HEK293T (cell line): ENCODE measurements around the gene LIPE.

Experiments
- ARNT ChIP-seq: fragments of 450-650 bp; IDR thresholded peaks from 2 replicates; pipeline ENCODE4 v1.6.1; 2017; ENCODE audit warnings: mild to moderate bottlenecking
- BHLHE40 ChIP-seq: fragments of 450-650 bp; IDR thresholded peaks from 2 replicates; pipeline ENCODE4 v1.6.1; 2016; ENCODE audit warnings: mild to moderate bottlenecking, moderate library complexity, borderline replicate concordance
- CTBP1 ChIP-seq: fragments of 450-650 bp; IDR thresholded peaks from 2 replicates; pipeline ENCODE4 v1.6.1; 2016; ENCODE audit warnings: borderline replicate concordance
- ELF4 ChIP-seq: fragments of 450-650 bp; IDR thresholded peaks from 2 replicates; pipeline ENCODE4 v1.6.1; 2017; ENCODE audit warnings: antibody characterized with exemption
- FOXK2 ChIP-seq: fragments of 450-650 bp; IDR thresholded peaks from 2 replicates; pipeline ENCODE4 v1.6.1; 2016; ENCODE audit warnings: mild to moderate bottlenecking
- HDGF ChIP-seq: fragments of 450-650 bp; IDR thresholded peaks from 2 replicates; pipeline ENCODE4 v1.6.1; 2017; ENCODE audit warnings: antibody characterized with exemption, borderline replicate concordance
- LEF1 ChIP-seq: fragments of 450-650 bp; IDR thresholded peaks from 2 replicates; pipeline ENCODE4 v1.6.1; 2017; ENCODE audit warnings: mild to moderate bottlenecking, borderline replicate concordance
- SP1 ChIP-seq: fragments of 450-650 bp; IDR thresholded peaks from 2 replicates; pipeline ENCODE4 v1.6.1; 2017
- SUZ12 ChIP-seq: fragments of 450-650 bp; IDR thresholded peaks from 2 replicates; pipeline ENCODE4 v1.6.1; 2016; ENCODE audit warnings: mild to moderate bottlenecking
- TARDBP ChIP-seq: fragments of 450-650 bp; IDR thresholded peaks from 2 replicates; pipeline ENCODE4 v1.6.1; 2016
- ZNF384 ChIP-seq: fragments of 450-650 bp; IDR thresholded peaks from 2 replicates; pipeline ENCODE4 v1.6.1; 2016

DNA sequence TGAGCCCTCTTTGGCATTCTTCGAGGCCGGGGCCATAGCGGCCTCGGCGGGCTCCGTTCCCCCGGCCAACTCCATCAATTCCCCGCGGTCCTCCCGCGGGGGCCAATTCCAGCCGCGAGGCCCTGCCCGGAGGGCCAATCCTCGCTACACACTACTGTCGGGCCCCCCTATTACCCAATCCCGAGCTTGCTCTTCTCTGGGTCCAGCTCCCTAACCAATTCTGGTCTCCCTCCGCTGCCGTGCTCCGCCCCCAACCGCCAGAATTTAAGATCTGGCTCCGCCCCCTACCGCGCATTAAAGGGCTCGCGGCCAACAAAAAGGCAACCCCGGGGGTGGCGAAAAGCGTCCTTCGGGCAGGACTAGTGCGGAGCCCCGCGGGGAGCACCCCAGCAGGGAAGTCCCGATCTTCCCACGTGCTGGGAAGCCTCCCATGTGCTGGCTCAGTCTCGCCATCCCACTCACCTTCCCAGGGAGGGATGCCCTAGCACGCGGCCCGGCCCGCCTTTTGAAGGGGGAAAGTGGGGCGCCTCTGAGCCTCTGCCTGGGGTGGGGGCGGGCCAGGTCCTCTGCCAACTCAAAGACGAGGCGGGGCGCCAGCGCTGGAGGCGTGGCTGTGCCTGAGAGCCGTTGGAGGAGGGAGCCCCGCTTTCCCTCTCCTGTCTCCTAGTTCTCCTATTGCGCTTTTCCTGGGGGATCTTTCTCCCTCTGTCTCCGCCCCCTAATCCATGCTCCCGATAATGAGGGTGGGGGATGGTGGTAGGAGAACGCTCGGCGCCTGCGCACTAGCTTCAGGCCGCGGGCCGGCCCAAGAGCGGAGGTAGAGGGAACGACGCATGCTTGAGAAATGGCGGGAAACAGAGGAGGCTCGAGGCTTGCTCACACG is 3.5 kb downstream of the LIPE start:
- TF ChIP-seq ARNT (no peak), SP1 (no peak), LEF1 (no peak), SUZ12 (no peak), ZNF384 (no peak), CTBP1 (no peak), TARDBP (no peak), FOXK2 (no peak), ELF4 (no peak), HDGF (no peak), BHLHE40 (no peak)
